Measurements from ENCODE around the gene TMLHE. TPM values are rescaled to one million over a fixed set of nuclear protein-coding genes. Genes with fewer than 3 reads are reported as not detected.
"Not testable (repeated sequence)": the region's sequence is repeated elsewhere in the genome, so short reads cannot be mapped to it uniquely, and the experiment has no call there.

Gene TMLHE
- total RNA-seq, 1 experiment from 2014 or later = 12.2 TPM

- DNase-seq (ENCODE audit: low read depth, low spot score) (no peak), ATAC-seq (no peak)
- Histone ChIP-seq H3K36me3 (ENCODE audit: control insufficient read depth in 1 of 2, insufficient read depth in 2 of 2, low read length in 2 of 2) (no peaks in the 10 kb centered on the region), H3K4me3 (replicated peaks in 1 of 2; ENCODE audit: low read depth in 1 of 2, low read length in 2 of 2) (no peak overlapping the region), H3K27ac (ENCODE audit: low read depth, low read length) (no peak overlapping the region), H3K9me2 (ENCODE audit: insufficient read depth) (no peaks in the 10 kb centered on the region), H3K27me3 (ENCODE audit: insufficient read depth, low read length) (no peaks in the 10 kb centered on the region), H3K4me1 (ENCODE audit: control insufficient read depth in 1 of 2, insufficient read depth in 2 of 2, low read length in 2 of 2) (peaks cover 0 to 9% of the 10 kb centered on the region in 2 experiments; a peak in 1 of 4 replicates), H3K4me2 (ENCODE audit: low read length) (no peak overlapping the region), H3K9ac (ENCODE audit: low read length) (no peak overlapping the region), H3K9me3 (ENCODE audit: control insufficient read depth in 1 of 2, insufficient read depth in 1 of 2, low read depth in 1 of 2, low read length in 2 of 2) (no peaks in the 10 kb centered on the region), H3K79me2 (ENCODE audit: insufficient read depth, low read length) (no peaks in the 10 kb centered on the region), H4K20me1 (ENCODE audit: insufficient read depth) (no peaks in the 10 kb centered on the region), H2AFZ (ENCODE audit: low read depth, low read length, poor library complexity, severe bottlenecking) (no peak overlapping the region)
- no TSS peak for BruUV-seq (replicated peaks)
- intact Hi-C loops (cut with micrococcal nuclease) = no loop called here
- RAD21 ChIA-PET (ENCODE audit: low non-redundant PET in 1 of 2, low total read pairs in 2 of 2, uncharacterized antibody in 2 of 2, unreplicated experiment in 2 of 2) = no interaction called here
- TF ChIP-seq RAD21 (IDR thresholded peaks at IDR 0.05; ENCODE audit: low read depth) = peak; percentile 15; the same call in 1 of the 2 replicates
- TF ChIP-seq CTCF (IDR thresholded peaks at IDR 0.05 in 2 of 3, conservative IDR thresholded peaks at IDR 0.05 in 1 of 3; ENCODE audit: borderline replicate concordance in 1 of 3, insufficient read depth in 1 of 3, low read depth in 2 of 3, low read length in 2 of 3) = peak in 1 of 3 experiments; percentile 35; a peak in 1 of 6 replicates
- TF ChIP-seq ZNF274 (IDR thresholded peaks at IDR 0.05; ENCODE audit: low read depth, low read length) = no peak
- POLR2A ChIA-PET = no interaction called here
- CTCF ChIA-PET = no interaction called here
These were observed 78.0 kb downstream of the TMLHE start for GRCh38 chrX:155534800-155535199.

GRCh38 chrX:155527023-155527422 lies 85.7 kb downstream of the TMLHE start:
- H3K27ac ChIP-seq (ENCODE audit: low read depth, low read length); H3K4me1 ChIP-seq (ENCODE audit: control insufficient read depth in 1 of 2, insufficient read depth in 2 of 2, low read length in 2 of 2); CTCF ChIA-PET; BruUV-seq (replicated peaks); intact Hi-C loops (cut with micrococcal nuclease); H2AFZ ChIP-seq (ENCODE audit: low read depth, low read length, poor library complexity, severe bottlenecking); RAD21 ChIA-PET (ENCODE audit: low non-redundant PET in 1 of 2, low total read pairs in 2 of 2, uncharacterized antibody in 2 of 2, unreplicated experiment in 2 of 2); H3K79me2 ChIP-seq (ENCODE audit: insufficient read depth, low read length); H3K9ac ChIP-seq (ENCODE audit: low read length); H3K36me3 ChIP-seq (ENCODE audit: control insufficient read depth in 1 of 2, insufficient read depth in 2 of 2, low read length in 2 of 2); H3K27me3 ChIP-seq (ENCODE audit: insufficient read depth, low read length); DNase-seq (ENCODE audit: low read depth, low spot score); H3K9me2 ChIP-seq (ENCODE audit: insufficient read depth); H4K20me1 ChIP-seq (ENCODE audit: insufficient read depth); H3K4me3 ChIP-seq (replicated peaks in 1 of 2; ENCODE audit: low read depth in 1 of 2, low read length in 2 of 2); H3K4me2 ChIP-seq (ENCODE audit: low read length); H3K9me3 ChIP-seq (ENCODE audit: control insufficient read depth in 1 of 2, insufficient read depth in 1 of 2, low read depth in 1 of 2, low read length in 2 of 2); POLR2A ChIA-PET; ATAC-seq: not testable (repeated sequence)
